Measurements from ENCODE around the gene BPIFB3. TPM values are rescaled to one million over a fixed set of nuclear protein-coding genes. Genes with fewer than 3 reads are reported as not detected.

BPIFB3 gene
- total and polyA plus RNA-seq, 2 experiments from 2014 or later, result not detected

DNA sequence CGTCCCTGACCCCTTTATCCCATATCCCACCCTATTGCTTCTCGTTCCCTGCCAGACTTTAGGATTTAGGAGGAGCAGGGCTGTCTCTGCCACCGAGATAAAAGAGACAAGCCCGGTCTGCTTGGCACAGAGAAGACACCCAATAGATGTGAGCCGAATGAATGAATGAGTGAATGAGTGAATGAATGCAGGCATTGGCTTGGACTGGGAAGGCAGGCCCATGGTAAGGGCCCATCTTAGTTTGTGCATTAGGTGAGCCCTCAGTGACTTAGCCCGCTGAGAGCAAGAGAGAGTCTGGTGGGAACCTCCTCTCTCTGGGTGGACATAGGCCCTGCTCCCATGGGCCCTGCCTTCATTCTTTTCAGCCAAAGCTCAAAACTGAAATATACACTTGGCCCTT lies 23.1 kb upstream of the BPIFB3 start (continued):
- TF ChIP-seq, protein P1, sequence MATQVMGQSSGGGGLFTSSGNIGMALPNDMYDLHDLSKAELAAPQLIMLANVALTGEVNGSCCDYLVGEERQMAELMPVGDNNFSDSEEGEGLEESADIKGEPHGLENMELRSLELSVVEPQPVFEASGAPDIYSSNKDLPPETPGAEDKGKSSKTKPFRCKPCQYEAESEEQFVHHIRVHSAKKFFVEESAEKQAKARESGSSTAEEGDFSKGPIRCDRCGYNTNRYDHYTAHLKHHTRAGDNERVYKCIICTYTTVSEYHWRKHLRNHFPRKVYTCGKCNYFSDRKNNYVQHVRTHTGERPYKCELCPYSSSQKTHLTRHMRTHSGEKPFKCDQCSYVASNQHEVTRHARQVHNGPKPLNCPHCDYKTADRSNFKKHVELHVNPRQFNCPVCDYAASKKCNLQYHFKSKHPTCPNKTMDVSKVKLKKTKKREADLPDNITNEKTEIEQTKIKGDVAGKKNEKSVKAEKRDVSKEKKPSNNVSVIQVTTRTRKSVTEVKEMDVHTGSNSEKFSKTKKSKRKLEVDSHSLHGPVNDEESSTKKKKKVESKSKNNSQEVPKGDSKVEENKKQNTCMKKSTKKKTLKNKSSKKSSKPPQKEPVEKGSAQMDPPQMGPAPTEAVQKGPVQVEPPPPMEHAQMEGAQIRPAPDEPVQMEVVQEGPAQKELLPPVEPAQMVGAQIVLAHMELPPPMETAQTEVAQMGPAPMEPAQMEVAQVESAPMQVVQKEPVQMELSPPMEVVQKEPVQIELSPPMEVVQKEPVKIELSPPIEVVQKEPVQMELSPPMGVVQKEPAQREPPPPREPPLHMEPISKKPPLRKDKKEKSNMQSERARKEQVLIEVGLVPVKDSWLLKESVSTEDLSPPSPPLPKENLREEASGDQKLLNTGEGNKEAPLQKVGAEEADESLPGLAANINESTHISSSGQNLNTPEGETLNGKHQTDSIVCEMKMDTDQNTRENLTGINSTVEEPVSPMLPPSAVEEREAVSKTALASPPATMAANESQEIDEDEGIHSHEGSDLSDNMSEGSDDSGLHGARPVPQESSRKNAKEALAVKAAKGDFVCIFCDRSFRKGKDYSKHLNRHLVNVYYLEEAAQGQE (IDR thresholded peaks at IDR 0.05; ENCODE audit: unreplicated experiment), result no peak
- TF ChIP-seq STAT1 (IDR thresholded peaks at IDR 0.05; ENCODE audit: unreplicated experiment), result no peak
- TF ChIP-seq, protein P2, sequence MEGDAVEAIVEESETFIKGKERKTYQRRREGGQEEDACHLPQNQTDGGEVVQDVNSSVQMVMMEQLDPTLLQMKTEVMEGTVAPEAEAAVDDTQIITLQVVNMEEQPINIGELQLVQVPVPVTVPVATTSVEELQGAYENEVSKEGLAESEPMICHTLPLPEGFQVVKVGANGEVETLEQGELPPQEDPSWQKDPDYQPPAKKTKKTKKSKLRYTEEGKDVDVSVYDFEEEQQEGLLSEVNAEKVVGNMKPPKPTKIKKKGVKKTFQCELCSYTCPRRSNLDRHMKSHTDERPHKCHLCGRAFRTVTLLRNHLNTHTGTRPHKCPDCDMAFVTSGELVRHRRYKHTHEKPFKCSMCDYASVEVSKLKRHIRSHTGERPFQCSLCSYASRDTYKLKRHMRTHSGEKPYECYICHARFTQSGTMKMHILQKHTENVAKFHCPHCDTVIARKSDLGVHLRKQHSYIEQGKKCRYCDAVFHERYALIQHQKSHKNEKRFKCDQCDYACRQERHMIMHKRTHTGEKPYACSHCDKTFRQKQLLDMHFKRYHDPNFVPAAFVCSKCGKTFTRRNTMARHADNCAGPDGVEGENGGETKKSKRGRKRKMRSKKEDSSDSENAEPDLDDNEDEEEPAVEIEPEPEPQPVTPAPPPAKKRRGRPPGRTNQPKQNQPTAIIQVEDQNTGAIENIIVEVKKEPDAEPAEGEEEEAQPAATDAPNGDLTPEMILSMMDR (conservative IDR thresholded peaks at IDR 0.05; ENCODE audit: low read depth in 2 of 2), result no peak
- TF ChIP-seq NANOG (IDR thresholded peaks at IDR 0.05; ENCODE audit: borderline replicate concordance), result no peak
- no peak for TF ChIP-seq ZNF331 (CRISPR knock-in tag; IDR thresholded peaks at IDR 0.05; ENCODE audit: low read depth)

- H3K27me3 Mint-ChIP-seq (ENCODE audit: insufficient read depth, low read depth, poor library complexity), result peaks cover 6% of the 10 kb centered on the region
- no peak within 1 kb of the TSS for H3K4me3 ChIP-seq
- DNase-seq (ENCODE audit: low spot score) (no peak), ATAC-seq (no peak)
- no peaks in the 10 kb centered on the region for H3K79me2 ChIP-seq (replicated peaks; ENCODE audit: insufficient read depth)
- H3K9me2 ChIP-seq (ENCODE audit: insufficient read depth), result no peaks in the 10 kb centered on the region
- H3K27ac Mint-ChIP-seq, result no peak within 1 kb of the TSS
- H3K4me1 Mint-ChIP-seq, result no peaks in the 10 kb centered on the region
- no peak within 1 kb of the TSS for H2AFZ ChIP-seq
- TF ChIP-seq CREB1 (CRISPR knock-in tag; IDR thresholded peaks at IDR 0.05; ENCODE audit: low read depth) (no peak), POLR2AphosphoS5 (IDR thresholded peaks at IDR 0.05; ENCODE audit: low read depth) (no peak), ZNF462 (CRISPR knock-in tag; IDR thresholded peaks at IDR 0.05) (no peak), STAT1 (IDR thresholded peaks at IDR 0.05; ENCODE audit: unreplicated experiment) (no peak), JUNB (IDR thresholded peaks at IDR 0.05; ENCODE audit: unreplicated experiment) (no peak), EZH2 (IDR thresholded peaks at IDR 0.05; ENCODE audit: low read depth, unreplicated experiment) (no peak), ZNF114 (CRISPR knock-in tag; IDR thresholded peaks at IDR 0.05) (no peak)
- TF ChIP-seq, protein P2 (conservative IDR thresholded peaks at IDR 0.05; ENCODE audit: low read depth in 2 of 2), result no peak
- no peak within 1 kb of the TSS for H3K27ac ChIP-seq (ENCODE audit: low read depth)
- no peak within 1 kb of the TSS for H3K4me2 ChIP-seq
- no peaks in the 10 kb centered on the region for H3K27me3 ChIP-seq (ENCODE audit: insufficient read depth)
- no peaks in the 10 kb centered on the region for H4K20me1 ChIP-seq (replicated peaks; ENCODE audit: insufficient read depth)
- H3K4me1 ChIP-seq (ENCODE audit: insufficient read depth), result no peaks in the 10 kb centered on the region
- 0 out of 3 replicates have a peak, but pooled peaks cover 3% of the 10 kb centered on the region for H3K9me3 Mint-ChIP-seq
- H3K4me3 Mint-ChIP-seq, result no peak within 1 kb of the TSS
- H3K36me3 Mint-ChIP-seq (ENCODE audit: low read depth), result no peaks in the 10 kb centered on the region
- H3F3A ChIP-seq (replicated peaks; ENCODE audit: low read depth), result no peaks in the 10 kb centered on the region
- no peaks in the 10 kb centered on the region for H3K36me3 ChIP-seq (ENCODE audit: insufficient read depth)
Measured at GRCh38 chr20:33031531-33031930, 22.2 kb upstream of the BPIFB3 start, which contains the start of gene BPIFB6. TSS of gene BPIFB6 (plus strand) at chr20:33031648. CDS start at chr20:33031648, 0 bp downstream.

All from GM23338 (cell line).